HepG2 (cell line): ENCODE measurements around the gene HCFC1R1. TPM values are rescaled to one million over a fixed set of nuclear protein-coding genes. Genes with fewer than 3 reads are reported as not detected.
A peak's percentile ranks its signal among the peaks of the same experiment; 100 is the strongest.

Source experiments
- EP300 ChIP-seq, 3 experiments: sonication (generic) in 1 of 3; formaldehyde crosslinking in 1 of 3; IDR thresholded peaks; 2 replicates each; pipeline versions ENCODE4 v1.5.1 to v1.6.1; 2011 to 2020; ENCODE audit warnings: low read depth in 2 of 3, low read length in 2 of 3, borderline replicate concordance in 1 of 3, improper control_type of control experiment in 1 of 3, mild to moderate bottlenecking in 1 of 3, missing genetic modification reagents in 1 of 3, moderate library complexity in 1 of 3
- FOXA1 ChIP-seq, 2 experiments: fragments of 450-650 bp in 1 of 2; sonication (generic) in 1 of 2; formaldehyde crosslinking in 1 of 2; IDR thresholded peaks; 2 replicates each; pipeline versions ENCODE4 v1.4.0 to v1.6.1; 2016 to 2020; ENCODE audit warnings: missing genetic modification reagents in 1 of 2
- JUN ChIP-seq: sonication (generic); formaldehyde crosslinking; IDR thresholded peaks from 2 replicates; pipeline ENCODE4 v1.4.0; 2020; ENCODE audit warnings: mild to moderate bottlenecking, missing genetic modification reagents
- KAT8 ChIP-seq: IDR thresholded peaks from 2 replicates; pipeline ENCODE4 v1.6.1; 2016; ENCODE audit warnings: missing genetic modification reagents, missing compliant biosample characterization
- NR1H2 ChIP-seq: sonication (generic); formaldehyde crosslinking; IDR thresholded peaks from 2 replicates; pipeline ENCODE4 v1.8.1; 2022; ENCODE audit warnings: low read depth, missing genetic modification reagents, borderline replicate concordance
- SKI ChIP-seq: fragments of 450-650 bp; IDR thresholded peaks from one replicate; pipeline ENCODE4 v1.6.1; 2018; ENCODE audit warnings: mild to moderate bottlenecking; ENCODE audit not compliant: partially characterized antibody
- SMAD1 ChIP-seq: sonication (generic); formaldehyde crosslinking; IDR thresholded peaks from 2 replicates; pipeline ENCODE4 v1.4.0; 2020; ENCODE audit warnings: missing genetic modification reagents, low read depth, mild to moderate bottlenecking, borderline replicate concordance
- TEAD3 ChIP-seq: optimal IDR thresholded peaks from 2 replicates; pipeline ENCODE3; 2016; ENCODE audit warnings: borderline replicate concordance
- ZBTB3 ChIP-seq: sonication (generic); formaldehyde crosslinking; IDR thresholded peaks from 2 replicates; pipeline ENCODE4 v1.4.0; 2020; ENCODE audit warnings: low read depth, mild to moderate bottlenecking, moderate library complexity, missing genetic modification reagents, borderline replicate concordance
- ZNF24 ChIP-seq: fragments of 450-650 bp; IDR thresholded peaks from 2 replicates; pipeline ENCODE4 v1.6.1; 2017; ENCODE audit warnings: antibody characterized with exemption, mild to moderate bottlenecking
- ZNF33A ChIP-seq: sonication (generic); formaldehyde crosslinking; IDR thresholded peaks from 2 replicates; pipeline ENCODE4 v1.5.1; 2020; ENCODE audit warnings: missing genetic modification reagents, mild to moderate bottlenecking, moderate library complexity, borderline replicate concordance
- ZNF724P ChIP-seq: sonication (generic); formaldehyde crosslinking; IDR thresholded peaks from 2 replicates; pipeline ENCODE4 v1.8.0; 2022; ENCODE audit warnings: missing genetic modification reagents, borderline replicate concordance
- ZNF746 ChIP-seq: sonication (generic); formaldehyde crosslinking; IDR thresholded peaks from 2 replicates; pipeline ENCODE4 v1.8.0; 2022; ENCODE audit warnings: mild to moderate bottlenecking, missing genetic modification reagents
- ZNF749 ChIP-seq: sonication (generic); formaldehyde crosslinking; IDR thresholded peaks from 2 replicates; pipeline ENCODE4 v1.8.0; 2022; ENCODE audit warnings: mild to moderate bottlenecking, missing genetic modification reagents, moderate library complexity, borderline replicate concordance
- ZNF777 ChIP-seq: sonication (generic); formaldehyde crosslinking; IDR thresholded peaks from 2 replicates; pipeline ENCODE4 v1.4.0; 2020; ENCODE audit warnings: missing genetic modification reagents
- ZSCAN29 ChIP-seq: sonication (generic); formaldehyde crosslinking; conservative IDR thresholded peaks from 2 replicates; pipeline ENCODE4 v1.4.0; 2020; ENCODE audit warnings: mild to moderate bottlenecking, missing genetic modification reagents
- polyA plus RNA-seq, 8 experiments: library from polyadenylated mRNA; depleted of rRNA in 3 of 8; stranded (reverse) in 7 of 8; unstranded in 1 of 8; fragments of >200 nt; fragmentation: Illumina TruSeq in 4 of 8; extraction: Trizol in 4 of 8; gene quantifications; 2 replicates each; pipeline versions ENCODE4 v1.2.1 to v1.2.3, GENCODE V29; 2011 to 2016; ENCODE audit warnings: low read depth in 4 of 8, missing spikeins in 1 of 8, mixed read lengths in 1 of 8; ENCODE audit not compliant: insufficient read depth in 1 of 8
- total RNA-seq, 5 experiments: library from RNA; depleted of rRNA; stranded (reverse); fragments of >200 nt; fragmentation: Illumina TruSeq; extraction: Trizol; gene quantifications; 2 replicates each; pipeline ENCODE4 v1.2.3, GENCODE V29; 2016; ENCODE audit warnings: low read depth in 1 of 5
- TF ChIP-seq, protein P1 (sequence below): sonication (generic); formaldehyde crosslinking; IDR thresholded peaks from 2 replicates; pipeline ENCODE4 v1.8.0; 2022; ENCODE audit warnings: missing genetic modification reagents, mild to moderate bottlenecking, inconsistent platforms, borderline replicate concordance
- TF ChIP-seq, protein P2 (sequence below): sonication (generic); formaldehyde crosslinking; IDR thresholded peaks from 2 replicates; pipeline ENCODE4 v1.8.1; 2022; ENCODE audit warnings: mild to moderate bottlenecking, missing genetic modification reagents
- TF ChIP-seq, protein P3 (sequence below): sonication (generic); formaldehyde crosslinking; IDR thresholded peaks from 2 replicates; pipeline ENCODE4 v1.8.1; 2023; ENCODE audit warnings: missing genetic modification reagents, inconsistent platforms, borderline replicate concordance
- TF ChIP-seq, protein P4 (sequence below): sonication (generic); formaldehyde crosslinking; IDR thresholded peaks from 2 replicates; pipeline ENCODE4 v1.4.0; 2020; ENCODE audit warnings: mild to moderate bottlenecking, missing genetic modification reagents
- TF ChIP-seq, protein P5 (sequence below): sonication (generic); formaldehyde crosslinking; IDR thresholded peaks from 2 replicates; pipeline ENCODE4 v1.8.0; 2022; ENCODE audit warnings: mild to moderate bottlenecking, missing genetic modification reagents, borderline replicate concordance

Gene HCFC1R1
- total and polyA plus RNA-seq, 2 of the 13 experiments (the other 11 are each of a cell fraction or from before 2014, with no cell fraction given), result 13.8 to 16.1 TPM

DNA sequence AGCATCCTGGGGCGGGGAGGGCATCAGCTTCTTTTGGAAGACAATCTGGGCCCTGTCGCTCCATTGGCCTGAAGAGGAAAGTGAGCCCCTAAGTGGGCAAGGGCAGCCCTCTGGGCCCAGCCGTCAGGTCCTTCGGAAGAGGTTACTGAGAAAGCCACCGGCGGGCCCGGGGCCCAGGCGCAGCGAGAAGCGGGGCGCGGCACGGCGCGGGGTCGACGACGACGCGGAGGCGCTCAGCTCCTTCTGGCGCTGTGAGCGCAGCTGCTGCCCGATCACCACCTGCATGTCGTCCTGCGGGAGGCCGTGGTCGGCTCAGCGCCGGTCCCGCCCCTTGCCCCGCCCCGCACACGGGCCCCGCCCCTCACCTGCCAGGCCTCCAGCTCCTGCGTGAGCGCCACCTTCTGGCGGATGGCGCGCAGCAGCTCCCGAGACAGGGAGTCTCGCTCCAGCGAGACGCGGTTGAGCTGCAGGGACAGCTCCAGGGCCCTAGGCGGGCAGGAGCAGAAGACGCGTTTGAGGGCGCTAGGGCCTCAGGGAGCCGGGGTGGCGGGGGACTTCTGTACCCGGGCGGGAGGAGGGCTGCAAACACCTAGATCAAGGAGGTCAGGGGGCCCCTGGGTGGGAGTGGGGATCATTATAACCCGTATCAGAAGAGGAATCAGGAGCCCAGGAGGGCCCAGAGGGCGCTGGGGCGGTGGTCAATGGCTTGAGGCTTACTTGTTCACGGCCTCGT, 4.4 kb upstream of the HCFC1R1 start (continued):
- TF ChIP-seq, protein P1, sequence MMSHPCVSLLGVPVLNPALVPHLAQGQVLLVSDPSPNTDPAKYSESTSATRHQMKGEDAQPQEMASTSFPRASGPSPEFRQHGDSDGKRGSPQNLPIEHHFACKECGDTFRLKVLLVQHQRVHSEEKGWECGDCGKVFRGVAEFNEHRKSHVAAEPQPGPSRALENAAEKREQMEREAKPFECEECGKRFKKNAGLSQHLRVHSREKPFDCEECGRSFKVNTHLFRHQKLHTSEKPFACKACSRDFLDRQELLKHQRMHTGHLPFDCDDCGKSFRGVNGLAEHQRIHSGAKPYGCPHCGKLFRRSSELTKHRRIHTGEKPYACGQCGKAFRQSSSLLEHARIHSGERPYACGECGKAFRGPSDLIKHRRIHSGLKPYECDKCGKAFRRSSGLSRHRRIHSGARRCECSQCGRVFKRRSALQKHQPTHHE (CRISPR knock-in tag), result no peak
- TF ChIP-seq SMAD1 (CRISPR knock-in tag), result no peak
- TF ChIP-seq ZNF33A (CRISPR knock-in tag), result no peak
- TF ChIP-seq EP300 (IDR thresholded peaks at IDR 0.05; ENCODE audit: low read depth in 2 of 2, low read length in 2 of 2), result no peak
- TF ChIP-seq EP300 (CRISPR knock-in tag; IDR thresholded peaks at IDR 0.05; ENCODE audit: borderline replicate concordance), result no peak
- no peak for TF ChIP-seq ZSCAN29 (CRISPR knock-in tag)
- TF ChIP-seq ZBTB3, result no peak
- no peak for TF ChIP-seq ZNF746 (CRISPR knock-in tag)
- TF ChIP-seq FOXA1 (IDR thresholded peaks at IDR 0.05), result no peak
- TF ChIP-seq FOXA1 (CRISPR knock-in tag; IDR thresholded peaks at IDR 0.05), result no peak
- no peak for TF ChIP-seq JUN
- peak; percentile 74 for TF ChIP-seq TEAD3 (CRISPR knock-in tag)
- no peak for TF ChIP-seq ZNF749 (CRISPR knock-in tag)
- no peak for TF ChIP-seq NR1H2
- TF ChIP-seq, protein P2, sequence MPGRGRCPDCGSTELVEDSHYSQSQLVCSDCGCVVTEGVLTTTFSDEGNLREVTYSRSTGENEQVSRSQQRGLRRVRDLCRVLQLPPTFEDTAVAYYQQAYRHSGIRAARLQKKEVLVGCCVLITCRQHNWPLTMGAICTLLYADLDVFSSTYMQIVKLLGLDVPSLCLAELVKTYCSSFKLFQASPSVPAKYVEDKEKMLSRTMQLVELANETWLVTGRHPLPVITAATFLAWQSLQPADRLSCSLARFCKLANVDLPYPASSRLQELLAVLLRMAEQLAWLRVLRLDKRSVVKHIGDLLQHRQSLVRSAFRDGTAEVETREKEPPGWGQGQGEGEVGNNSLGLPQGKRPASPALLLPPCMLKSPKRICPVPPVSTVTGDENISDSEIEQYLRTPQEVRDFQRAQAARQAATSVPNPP (CRISPR knock-in tag), result no peak
- TF ChIP-seq SKI, result no peak
- TF ChIP-seq ZNF777 (CRISPR knock-in tag), result peak; percentile 49; the same call in 1 of the 2 replicates
- TF ChIP-seq, protein P3, sequence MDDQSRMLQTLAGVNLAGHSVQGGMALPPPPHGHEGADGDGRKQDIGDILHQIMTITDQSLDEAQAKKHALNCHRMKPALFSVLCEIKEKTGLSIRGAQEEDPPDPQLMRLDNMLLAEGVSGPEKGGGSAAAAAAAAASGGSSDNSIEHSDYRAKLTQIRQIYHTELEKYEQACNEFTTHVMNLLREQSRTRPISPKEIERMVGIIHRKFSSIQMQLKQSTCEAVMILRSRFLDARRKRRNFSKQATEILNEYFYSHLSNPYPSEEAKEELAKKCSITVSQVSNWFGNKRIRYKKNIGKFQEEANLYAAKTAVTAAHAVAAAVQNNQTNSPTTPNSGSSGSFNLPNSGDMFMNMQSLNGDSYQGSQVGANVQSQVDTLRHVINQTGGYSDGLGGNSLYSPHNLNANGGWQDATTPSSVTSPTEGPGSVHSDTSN (CRISPR knock-in tag), result no peak
- TF ChIP-seq, protein P4, sequence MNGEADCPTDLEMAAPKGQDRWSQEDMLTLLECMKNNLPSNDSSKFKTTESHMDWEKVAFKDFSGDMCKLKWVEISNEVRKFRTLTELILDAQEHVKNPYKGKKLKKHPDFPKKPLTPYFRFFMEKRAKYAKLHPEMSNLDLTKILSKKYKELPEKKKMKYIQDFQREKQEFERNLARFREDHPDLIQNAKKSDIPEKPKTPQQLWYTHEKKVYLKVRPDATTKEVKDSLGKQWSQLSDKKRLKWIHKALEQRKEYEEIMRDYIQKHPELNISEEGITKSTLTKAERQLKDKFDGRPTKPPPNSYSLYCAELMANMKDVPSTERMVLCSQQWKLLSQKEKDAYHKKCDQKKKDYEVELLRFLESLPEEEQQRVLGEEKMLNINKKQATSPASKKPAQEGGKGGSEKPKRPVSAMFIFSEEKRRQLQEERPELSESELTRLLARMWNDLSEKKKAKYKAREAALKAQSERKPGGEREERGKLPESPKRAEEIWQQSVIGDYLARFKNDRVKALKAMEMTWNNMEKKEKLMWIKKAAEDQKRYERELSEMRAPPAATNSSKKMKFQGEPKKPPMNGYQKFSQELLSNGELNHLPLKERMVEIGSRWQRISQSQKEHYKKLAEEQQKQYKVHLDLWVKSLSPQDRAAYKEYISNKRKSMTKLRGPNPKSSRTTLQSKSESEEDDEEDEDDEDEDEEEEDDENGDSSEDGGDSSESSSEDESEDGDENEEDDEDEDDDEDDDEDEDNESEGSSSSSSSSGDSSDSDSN (CRISPR knock-in tag), result peak; percentile 54
- TF ChIP-seq KAT8 (CRISPR knock-in tag), result no peak
- no peak for TF ChIP-seq ZNF24
- TF ChIP-seq, protein P5, sequence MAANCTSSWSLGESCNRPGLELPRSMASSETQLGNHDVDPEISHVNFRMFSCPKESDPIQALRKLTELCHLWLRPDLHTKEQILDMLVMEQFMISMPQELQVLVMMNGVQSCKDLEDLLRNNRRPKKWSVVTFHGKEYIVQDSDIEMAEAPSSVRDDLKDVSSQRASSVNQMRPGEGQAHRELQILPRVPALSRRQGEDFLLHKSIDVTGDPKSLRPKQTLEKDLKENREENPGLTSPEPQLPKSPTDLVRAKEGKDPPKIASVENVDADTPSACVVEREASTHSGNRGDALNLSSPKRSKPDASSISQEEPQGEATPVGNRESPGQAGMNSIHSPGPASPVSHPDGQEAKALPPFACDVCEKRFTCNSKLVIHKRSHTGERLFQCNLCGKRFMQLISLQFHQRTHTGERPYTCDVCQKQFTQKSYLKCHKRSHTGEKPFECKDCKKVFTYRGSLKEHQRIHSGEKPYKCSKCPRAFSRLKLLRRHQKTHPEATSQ (CRISPR knock-in tag), result no peak
- TF ChIP-seq ZNF724P (CRISPR knock-in tag), result peak; percentile 30; the same call in 1 of the 2 replicates
